Ovary (tissue), 3 donors: Measurements from ENCODE around the gene FAM3C.

Source experiments
- EP300 ChIP-seq: sonication (generic); formaldehyde crosslinking; IDR thresholded peaks from one replicate; pipeline ENCODE4 v1.6.1; 2017; ENCODE audit warnings: antibody characterized with exemption
- POLR2A ChIP-seq: fragments of 450-650 bp; IDR thresholded peaks from one replicate; pipeline ENCODE4 v1.6.1; 2017; ENCODE audit warnings: antibody characterized with exemption, mild to moderate bottlenecking, moderate library complexity
- TF ChIP-seq, protein P1 (sequence below), 3 donors: fragments of 450-650 bp in 2 of 3; fragments of 200-600 bp in 1 of 3; IDR thresholded peaks; one replicate each; pipeline versions ENCODE4 v1.5.1 to v1.8.0; 2016 to 2022; ENCODE audit warnings: antibody characterized with exemption in 3 of 3, mild to moderate bottlenecking in 1 of 3
- donor health status: DM: no; HTN: no; CAD: no.

GRCh38 chr7:121393005-121393366, 3.1 kb downstream of the FAM3C start:
- TF ChIP-seq, protein P1, sequence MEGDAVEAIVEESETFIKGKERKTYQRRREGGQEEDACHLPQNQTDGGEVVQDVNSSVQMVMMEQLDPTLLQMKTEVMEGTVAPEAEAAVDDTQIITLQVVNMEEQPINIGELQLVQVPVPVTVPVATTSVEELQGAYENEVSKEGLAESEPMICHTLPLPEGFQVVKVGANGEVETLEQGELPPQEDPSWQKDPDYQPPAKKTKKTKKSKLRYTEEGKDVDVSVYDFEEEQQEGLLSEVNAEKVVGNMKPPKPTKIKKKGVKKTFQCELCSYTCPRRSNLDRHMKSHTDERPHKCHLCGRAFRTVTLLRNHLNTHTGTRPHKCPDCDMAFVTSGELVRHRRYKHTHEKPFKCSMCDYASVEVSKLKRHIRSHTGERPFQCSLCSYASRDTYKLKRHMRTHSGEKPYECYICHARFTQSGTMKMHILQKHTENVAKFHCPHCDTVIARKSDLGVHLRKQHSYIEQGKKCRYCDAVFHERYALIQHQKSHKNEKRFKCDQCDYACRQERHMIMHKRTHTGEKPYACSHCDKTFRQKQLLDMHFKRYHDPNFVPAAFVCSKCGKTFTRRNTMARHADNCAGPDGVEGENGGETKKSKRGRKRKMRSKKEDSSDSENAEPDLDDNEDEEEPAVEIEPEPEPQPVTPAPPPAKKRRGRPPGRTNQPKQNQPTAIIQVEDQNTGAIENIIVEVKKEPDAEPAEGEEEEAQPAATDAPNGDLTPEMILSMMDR (IDR thresholded peaks at IDR 0.05) = no peak
- no peak for TF ChIP-seq POLR2A
- no peak for TF ChIP-seq EP300
